Mucosa of rectum (tissue), 2 donors: ENCODE measurements around the gene TTI1.
"Not testable (repeated sequence)": the region's sequence is repeated elsewhere in the genome, so short reads cannot be mapped to it uniquely, and the experiment has no call there.

Experiments used
- H3K27ac ChIP-seq, 2 donors: one replicate each; pipeline ENCODE4 v1.7.0; 2013; ENCODE audit warnings: inconsistent platforms in 2 of 2, low read depth in 2 of 2, low read length in 2 of 2
- H3K27me3 ChIP-seq, 2 donors: one replicate each; pipeline ENCODE4 v1.7.0; 2013; ENCODE audit warnings: low read length in 2 of 2; ENCODE audit not compliant: control insufficient read depth in 2 of 2, insufficient read depth in 2 of 2
- H3K36me3 ChIP-seq, 2 donors: one replicate each; pipeline ENCODE4 v1.7.0; 2013; ENCODE audit warnings: low read length in 2 of 2; ENCODE audit not compliant: control insufficient read depth in 2 of 2, insufficient read depth in 2 of 2
- H3K4me1 ChIP-seq, 2 donors: one replicate each; pipeline ENCODE4 v1.7.0; 2013; ENCODE audit warnings: low read length in 2 of 2, mild to moderate bottlenecking in 1 of 2; ENCODE audit not compliant: control insufficient read depth in 2 of 2, insufficient read depth in 2 of 2
- H3K4me3 ChIP-seq, 2 donors: one replicate each; pipeline ENCODE4 v1.7.0; 2013; ENCODE audit warnings: low read length in 2 of 2
- H3K9ac ChIP-seq, 2 donors: one replicate each; pipeline ENCODE4 v1.7.0; 2013; ENCODE audit warnings: low read length in 2 of 2, low read depth in 1 of 2, mild to moderate bottlenecking in 1 of 2
- H3K9me3 ChIP-seq, 2 donors: one replicate each; pipeline ENCODE4 v1.7.0; 2013; ENCODE audit warnings: low read length in 2 of 2; ENCODE audit not compliant: control insufficient read depth in 2 of 2
- donor health status: healthy.
- donor health status: Normal muscosa, but diverticular disease.

Gene TTI1

DNA sequence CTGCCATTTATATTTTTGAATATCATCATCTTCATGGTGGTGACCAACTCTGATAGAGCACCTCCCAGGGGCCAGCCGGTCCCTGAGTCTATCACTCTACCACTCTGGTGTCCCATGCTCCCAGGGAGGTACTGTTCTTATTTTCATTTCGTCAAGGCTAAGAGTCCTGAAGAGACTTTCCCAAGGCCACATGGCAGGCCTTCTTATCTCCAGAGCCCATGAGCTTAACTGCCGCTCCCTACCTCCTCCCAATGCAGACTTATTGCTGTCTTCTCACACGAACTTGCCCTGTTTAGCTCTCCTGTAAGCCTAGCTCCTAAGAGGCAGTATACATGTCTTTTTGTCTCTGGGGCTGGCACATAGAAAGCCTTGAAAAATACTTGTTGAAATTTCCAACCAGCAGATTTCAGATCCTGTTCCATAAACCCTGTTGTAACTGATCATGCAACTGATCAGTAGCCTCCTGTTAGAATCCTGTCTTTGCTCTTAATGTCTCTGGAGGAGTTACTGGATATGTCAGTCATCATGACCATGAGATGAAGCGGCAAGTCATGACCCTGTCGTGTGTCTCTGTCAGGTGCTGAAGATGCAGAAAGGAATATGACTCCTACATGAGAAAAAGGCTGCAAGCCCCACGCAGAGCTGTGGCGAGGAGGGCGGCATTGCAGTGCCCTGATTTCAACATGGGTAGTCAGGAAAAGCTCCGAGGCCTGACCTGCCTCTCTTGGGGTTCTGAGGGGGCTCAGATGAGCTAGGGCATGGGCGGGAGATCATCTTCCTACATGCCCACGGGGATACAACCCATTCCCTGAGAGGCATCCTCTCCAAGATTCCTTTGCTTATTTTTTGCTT lies 60.0 kb downstream of the TTI1 start:
- H3K9me3 ChIP-seq = no peaks in the 10 kb centered on the region
- no peak overlapping the region for H3K4me3 ChIP-seq
- no peaks in the 10 kb centered on the region for H3K4me1 ChIP-seq
- H3K27me3 ChIP-seq = no peaks in the 10 kb centered on the region
- H3K27ac ChIP-seq = no peak overlapping the region
- no peak overlapping the region for H3K9ac ChIP-seq
- no peaks in the 10 kb centered on the region for H3K36me3 ChIP-seq

DNA sequence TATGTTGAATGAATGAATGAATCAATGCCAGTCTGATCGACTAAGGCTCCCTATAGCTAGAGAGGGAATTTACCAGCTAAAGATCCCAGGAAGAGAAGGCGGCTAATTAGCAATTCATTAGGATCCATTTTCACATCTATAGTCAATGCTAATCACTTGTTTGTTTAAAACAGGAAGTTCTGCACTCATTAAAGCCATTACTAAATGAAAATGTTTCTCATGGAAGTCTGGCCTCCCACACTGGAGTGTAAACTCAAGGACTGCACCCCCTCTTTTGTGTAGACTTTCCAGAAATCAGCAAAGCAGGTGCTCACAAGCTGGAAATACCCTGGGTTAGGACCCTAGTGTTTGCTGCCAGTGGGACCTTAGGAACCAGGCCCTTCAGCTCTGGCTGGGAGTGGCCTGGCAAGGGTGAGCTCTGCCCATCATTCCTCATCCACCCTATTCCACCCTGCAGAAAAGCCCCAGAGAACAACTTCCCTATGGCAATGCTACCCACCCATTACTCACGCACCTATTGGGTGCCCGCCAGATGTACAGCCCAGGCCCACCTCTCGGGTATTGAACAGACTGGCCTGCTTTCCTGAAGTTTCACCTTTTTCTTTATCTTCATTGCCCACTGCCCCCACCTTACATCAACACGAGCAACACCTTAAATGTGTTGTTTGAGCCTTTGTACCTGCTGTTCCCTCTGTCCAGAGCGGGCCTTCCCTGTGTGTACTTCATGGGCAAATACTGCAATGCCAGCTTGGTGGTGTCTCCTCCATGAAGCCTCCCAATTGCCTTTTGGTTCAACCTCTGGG lies 60.8 kb downstream of the TTI1 start:
- Histone ChIP-seq H3K36me3 (no peaks in the 10 kb centered on the region), H3K9me3 (no peaks in the 10 kb centered on the region), H3K9ac (no peak overlapping the region), H3K27ac (no peak overlapping the region), H3K27me3 (no peaks in the 10 kb centered on the region), H3K4me1 (no peaks in the 10 kb centered on the region), H3K4me3 (no peak overlapping the region)

- H3K9me3 ChIP-seq = no peaks in the 10 kb centered on the region
- H3K36me3 ChIP-seq = no peaks in the 10 kb centered on the region
- no peak overlapping the region for H3K4me3 ChIP-seq
- no peak overlapping the region for H3K9ac ChIP-seq
- H3K4me1 ChIP-seq = no peaks in the 10 kb centered on the region
- no peak overlapping the region for H3K27ac ChIP-seq
- H3K27me3 ChIP-seq = no peaks in the 10 kb centered on the region
Observed at GRCh38 chr20:37971561-37972127, 61.6 kb downstream of the TTI1 start.

- Histone ChIP-seq H3K27ac (no peak overlapping the region), H3K9ac (no peak overlapping the region), H3K9me3 (no peaks in the 10 kb centered on the region), H3K4me3 (no peak overlapping the region), H3K4me1 (no peaks in the 10 kb centered on the region), H3K27me3 (no peaks in the 10 kb centered on the region), H3K36me3 (no peaks in the 10 kb centered on the region)
Observed at GRCh38 chr20:37970856-37971245, 62.4 kb downstream of the TTI1 start.

DNA sequence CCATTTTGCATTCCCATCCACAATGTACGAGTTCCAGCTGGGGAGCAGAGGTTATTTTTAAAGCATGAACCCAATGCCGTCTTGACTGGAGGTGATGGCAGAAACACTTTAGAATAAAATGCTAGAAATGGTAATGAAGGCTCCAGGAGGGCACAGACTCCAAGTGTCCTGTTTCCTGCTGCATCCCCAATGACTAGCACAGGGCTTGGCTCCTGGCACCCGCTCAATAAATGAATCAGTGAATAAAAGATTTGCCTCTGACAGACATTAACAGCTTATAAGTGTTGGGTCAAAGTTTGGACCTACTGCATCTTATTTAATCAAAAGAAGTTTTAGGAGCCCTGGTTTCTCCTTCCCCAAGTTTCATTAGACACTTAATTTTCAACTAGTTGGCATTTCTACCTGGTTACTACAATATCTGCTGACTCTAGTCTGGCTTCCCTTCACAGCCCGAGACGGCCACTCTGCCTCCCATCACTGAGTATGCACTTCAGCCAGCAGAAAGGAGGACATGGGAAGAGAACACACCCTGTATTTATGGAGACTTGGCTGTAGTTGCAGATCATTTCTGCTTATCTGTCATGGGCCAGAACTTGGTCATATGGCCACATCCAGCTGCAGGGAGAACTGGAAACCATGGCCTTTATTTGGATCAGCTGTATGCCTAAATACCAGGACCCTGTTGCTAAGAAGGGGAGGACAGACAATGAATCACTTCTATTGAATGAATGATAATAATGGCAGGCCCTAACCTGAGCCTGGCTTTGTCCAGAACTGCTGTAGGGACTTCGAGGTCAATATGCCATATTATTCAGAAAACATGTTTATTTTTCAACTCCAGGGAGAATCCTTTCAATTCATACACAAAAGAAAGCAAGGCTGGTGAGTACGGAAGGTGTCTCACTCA lies 63.1 kb downstream of the TTI1 start:
- Histone ChIP-seq H3K9me3 (no peaks in the 10 kb centered on the region), H3K36me3 (no peaks in the 10 kb centered on the region), H3K4me1 (no peaks in the 10 kb centered on the region), H3K27ac (no peak overlapping the region), H3K27me3 (no peaks in the 10 kb centered on the region), H3K9ac (no peak overlapping the region), H3K4me3 (no peak overlapping the region)

DNA sequence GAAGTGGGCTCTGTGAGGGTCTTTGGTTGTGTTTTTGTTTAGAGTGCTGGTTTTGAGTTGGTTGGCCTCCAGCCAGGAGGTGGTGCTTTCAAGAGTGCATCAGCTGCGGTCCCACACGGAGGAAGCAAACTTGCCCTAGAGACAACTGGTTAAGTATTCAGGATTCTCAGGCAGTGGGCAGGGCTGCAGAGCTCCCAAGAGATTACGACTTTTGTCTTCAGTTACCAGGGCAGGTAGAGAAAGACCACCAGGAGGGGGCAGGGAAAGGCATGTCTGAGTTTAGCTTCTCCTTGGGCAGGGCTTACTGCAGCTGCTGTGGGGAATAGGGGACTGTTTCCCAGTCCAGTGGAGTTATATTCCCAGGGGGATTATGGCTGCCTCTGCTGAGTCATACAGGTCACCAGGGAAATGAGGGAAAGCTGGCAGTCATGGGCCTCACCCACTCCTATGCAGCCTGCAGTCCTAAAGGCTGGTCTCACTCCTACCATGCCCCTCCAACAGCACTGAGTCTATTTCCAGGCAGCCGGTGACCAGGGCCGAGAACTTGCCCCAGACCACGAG lies 64.3 kb downstream of the TTI1 start:
- Histone ChIP-seq H3K27me3 (no peaks in the 10 kb centered on the region), H3K36me3 (no peaks in the 10 kb centered on the region), H3K27ac (no peak overlapping the region), H3K4me1 (no peaks in the 10 kb centered on the region), H3K9ac (no peak overlapping the region), H3K9me3 (no peaks in the 10 kb centered on the region), H3K4me3 (no peak overlapping the region)

- not testable (repeated sequence) for H3K9me3 ChIP-seq, H3K4me1 ChIP-seq, H3K9ac ChIP-seq, H3K4me3 ChIP-seq, H3K36me3 ChIP-seq, H3K27ac ChIP-seq, H3K27me3 ChIP-seq
Observed at GRCh38 chr20:37963483-37963882, 69.8 kb downstream of the TTI1 start.

- H3K27me3 ChIP-seq = no peaks in the 10 kb centered on the region
- H3K27ac ChIP-seq = no peak overlapping the region
- H3K4me1 ChIP-seq = no peaks in the 10 kb centered on the region
- H3K9ac ChIP-seq = no peak overlapping the region
- H3K4me3 ChIP-seq = no peak overlapping the region
- no peaks in the 10 kb centered on the region for H3K36me3 ChIP-seq
- no peaks in the 10 kb centered on the region for H3K9me3 ChIP-seq
Observed at GRCh38 chr20:37961066-37961465, 72.2 kb downstream of the TTI1 start.

GRCh38 chr20:37958856-37959520 lies 74.3 kb downstream of the TTI1 start:
- Histone ChIP-seq H3K36me3 (no peaks in the 10 kb centered on the region), H3K4me3 (no peak overlapping the region), H3K27me3 (no peaks in the 10 kb centered on the region), H3K9me3 (no peaks in the 10 kb centered on the region), H3K9ac (no peak overlapping the region), H3K27ac (no peak overlapping the region), H3K4me1 (peaks cover 0 to 3% of the 10 kb centered on the region in 2 donors)
